H1 (cell line): ENCODE data around the gene LRRC72. TPM values are rescaled to one million over a fixed set of nuclear protein-coding genes. Genes with fewer than 3 reads are reported as not detected.

Experiments used
- ASH2L ChIP-seq: fragments of 200-600, 300-600 bp; sonication (generic); IDR thresholded peaks from one replicate; pipeline ENCODE4 v1.7.1; 2017; ENCODE audit warnings: low read length
- CBX5 ChIP-seq: fragments of 300-800, 300-1000 bp; sonication (generic); IDR thresholded peaks from 2 replicates; pipeline ENCODE4 v1.7.1; 2016; ENCODE audit warnings: antibody characterized with exemption, low read length, low read depth
- CEBPB ChIP-seq: IDR thresholded peaks from 2 replicates; pipeline ENCODE4 v1.6.1; 2012; ENCODE audit warnings: low read depth, low read length
- CHD7 ChIP-seq: fragments of 300-600 bp; sonication (generic); IDR thresholded peaks from 2 replicates; pipeline ENCODE4 v1.7.1; 2012; ENCODE audit warnings: low read length, moderate library complexity, mild to moderate bottlenecking, inconsistent platforms; ENCODE audit not compliant: insufficient replicate concordance
- EZH2 ChIP-seq: fragments of 200-600 bp; sonication (generic); IDR thresholded peaks from 2 replicates; pipeline ENCODE4 v1.7.1; 2012; ENCODE audit warnings: low read depth, mild to moderate bottlenecking, moderate library complexity, low read length, inconsistent platforms; ENCODE audit not compliant: severe bottlenecking
- GABPA ChIP-seq: IDR thresholded peaks from 2 replicates; pipeline ENCODE4 v1.6.1; 2011; ENCODE audit warnings: mild to moderate bottlenecking, low read length, moderate library complexity, borderline replicate concordance; ENCODE audit not compliant: insufficient read depth
- HDAC6 ChIP-seq: IDR thresholded peaks from one replicate; pipeline ENCODE4 v1.7.1; 2012; ENCODE audit warnings: low read depth, mild to moderate bottlenecking, inconsistent platforms, low read length, moderate library complexity
- JUN ChIP-seq: IDR thresholded peaks from 2 replicates; pipeline ENCODE4 v1.6.1; 2011; ENCODE audit warnings: low read depth, mild to moderate bottlenecking, improper control_type of control experiment, low read length
- JUND ChIP-seq: IDR thresholded peaks from 2 replicates; pipeline ENCODE4 v1.6.1; 2011; ENCODE audit warnings: mild to moderate bottlenecking, improper control_type of control experiment, low read length
- KDM1A ChIP-seq: fragments of 200-600, 300-600 bp; sonication (generic); IDR thresholded peaks from 2 replicates; pipeline ENCODE4 v1.7.1; 2016; ENCODE audit warnings: mild to moderate bottlenecking, low read length, borderline replicate concordance
- SP1 ChIP-seq: IDR thresholded peaks from 2 replicates; pipeline ENCODE4 v1.6.1; 2011; ENCODE audit warnings: low read depth, low read length
- SP4 ChIP-seq: IDR thresholded peaks from 2 replicates; pipeline ENCODE4 v1.6.1; 2012; ENCODE audit warnings: low read length, inconsistent platforms
- ZNF274 ChIP-seq: IDR thresholded peaks from 2 replicates; pipeline ENCODE4 v1.7.0; 2012; ENCODE audit warnings: low read length, borderline replicate concordance; ENCODE audit errors: extremely low read depth
- polyA plus RNA-seq, 7 experiments: library from polyadenylated mRNA; depleted of rRNA in 3 of 7; stranded (reverse) in 5 of 7; unstranded in 2 of 7; fragments of >200 nt in 5 of 7; fragments of 200-250 nt in 2 of 7; gene quantifications; 1 replicate in 5 of 7; 2 replicates in 1 of 7; 4 replicates in 1 of 7; pipeline versions ENCODE4 v1.2.1 to v1.2.3, GENCODE V29; 2011 to 2013; ENCODE audit warnings: missing spikeins in 2 of 7, mixed read lengths in 2 of 7
- total RNA-seq: library from RNA; stranded (reverse); fragmentation: NEBNext Ultra II Directional; extraction: Animal tissue kit (Norgen Biotek cat#: 25700); gene quantifications from 2 replicates; pipeline ENCODE4 v1.2.1, GENCODE V29; 2021

The LRRC72 gene
- total and polyA plus RNA-seq, 2 of the 8 experiments (the other 6 are each of a cell fraction or from before 2014, with no cell fraction given) = not detected

GRCh38 chr7:16579216-16579615 lies 52.6 kb downstream of the LRRC72 start (continued):
- TF ChIP-seq CHD7 = no peak
- TF ChIP-seq CEBPB = no peak
- no peak for TF ChIP-seq ZNF274
- TF ChIP-seq SP4 = no peak
- TF ChIP-seq CBX5 = no peak
- no peak for TF ChIP-seq HDAC6
- no peak for TF ChIP-seq JUND
- TF ChIP-seq SP1 = no peak
- TF ChIP-seq EZH2 = no peak
- no peak for TF ChIP-seq KDM1A
- TF ChIP-seq JUN = no peak
- TF ChIP-seq GABPA = no peak
- TF ChIP-seq ASH2L = no peak
